NCI-H2107 treated with DMSO at 0.1 percent for 48 hours (cell line): ENCODE results near the gene GPRC5C.
"Not testable (repeated sequence)": the region's sequence is repeated elsewhere in the genome, so short reads cannot be mapped to it uniquely, and the experiment has no call there.

Source experiments
- DNase-seq: peaks from one replicate; lab custom pipeline; 2025; ENCODE audit not compliant: unreplicated experiment; lab: John Stamatoyannopoulos, UW

The GPRC5C gene

GRCh38 chr17:74471341-74471740 lies 39.5 kb downstream of the GPRC5C start:
- no peak for DNase-seq

DNA sequence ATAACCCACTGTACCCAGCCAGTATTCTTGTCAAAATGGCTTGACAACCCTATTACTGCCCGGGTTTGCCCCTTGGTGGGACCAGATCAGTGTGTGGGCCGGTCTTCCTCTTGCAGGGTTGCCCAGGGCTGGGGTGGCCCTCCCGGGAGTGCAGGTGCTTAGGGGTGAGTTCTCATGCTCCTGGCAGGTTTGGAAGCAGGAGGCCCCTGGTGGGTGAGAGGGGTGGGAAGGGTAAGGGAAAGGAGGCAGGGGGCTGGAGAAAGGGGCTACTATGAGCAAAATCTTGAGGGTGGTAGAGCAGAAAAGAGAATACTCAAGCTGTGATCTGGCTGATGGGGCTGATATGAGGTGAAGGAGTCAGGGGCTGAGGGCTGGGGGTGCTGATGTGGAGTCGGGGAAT lies 41.0 kb downstream of the GPRC5C start:
- DNase-seq = no peak

DNA sequence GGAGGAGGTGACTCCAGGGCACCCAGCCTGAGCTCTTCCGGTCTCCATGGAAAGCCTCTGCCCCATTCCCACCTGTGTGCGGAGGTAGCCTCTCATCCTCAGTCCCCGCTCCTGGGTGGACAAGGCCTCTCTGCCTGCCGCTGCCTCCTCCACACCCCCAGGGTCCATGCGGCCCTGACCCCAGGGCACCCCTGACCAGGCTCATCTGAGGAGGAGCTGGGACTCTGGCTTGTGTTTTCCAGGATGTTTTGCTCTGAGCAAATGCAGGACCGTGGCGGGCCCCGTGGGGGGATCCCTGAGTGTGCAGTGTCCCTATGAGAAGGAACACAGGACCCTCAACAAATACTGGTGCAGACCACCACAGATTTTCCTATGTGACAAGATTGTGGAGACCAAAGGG lies 41.4 kb downstream of the GPRC5C start:
- DNase-seq = no peak

DNA sequence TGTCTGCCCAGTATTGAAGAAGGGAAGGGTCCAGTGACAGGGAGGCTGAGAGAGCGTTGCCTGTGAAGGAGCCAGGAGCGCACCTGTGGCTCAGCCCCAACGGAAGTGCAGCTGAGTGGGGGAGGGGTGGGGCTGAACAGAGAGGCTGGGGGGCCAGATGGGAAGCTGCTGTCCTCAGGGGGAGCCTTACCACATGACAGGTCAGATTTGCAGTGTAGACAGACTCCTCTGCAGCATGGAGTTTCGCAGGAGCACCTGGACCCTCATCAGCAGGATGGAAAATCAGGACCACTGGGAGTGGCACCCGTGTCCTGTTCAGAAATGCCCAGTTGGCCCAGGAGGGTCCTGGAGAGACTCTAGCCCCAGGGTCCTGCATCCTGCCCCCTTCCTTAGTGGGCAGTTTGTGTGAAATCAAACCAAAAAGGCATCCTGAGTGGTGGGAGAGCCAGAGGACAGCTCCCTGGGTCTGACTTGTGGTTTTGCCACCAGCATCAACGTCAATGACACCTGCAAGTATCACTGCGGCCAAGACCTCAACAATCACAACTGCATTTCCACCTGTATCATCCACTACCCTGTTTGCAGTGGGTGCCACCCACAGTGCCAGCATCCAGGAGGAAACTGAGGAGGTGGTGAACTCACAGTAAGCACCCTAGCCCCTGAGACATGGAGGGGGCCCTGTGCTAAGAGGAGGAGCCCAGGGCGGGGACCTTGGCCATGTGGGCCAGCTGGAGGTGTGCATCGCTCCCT lies 42.3 kb downstream of the GPRC5C start:
- no peak for DNase-seq

DNA sequence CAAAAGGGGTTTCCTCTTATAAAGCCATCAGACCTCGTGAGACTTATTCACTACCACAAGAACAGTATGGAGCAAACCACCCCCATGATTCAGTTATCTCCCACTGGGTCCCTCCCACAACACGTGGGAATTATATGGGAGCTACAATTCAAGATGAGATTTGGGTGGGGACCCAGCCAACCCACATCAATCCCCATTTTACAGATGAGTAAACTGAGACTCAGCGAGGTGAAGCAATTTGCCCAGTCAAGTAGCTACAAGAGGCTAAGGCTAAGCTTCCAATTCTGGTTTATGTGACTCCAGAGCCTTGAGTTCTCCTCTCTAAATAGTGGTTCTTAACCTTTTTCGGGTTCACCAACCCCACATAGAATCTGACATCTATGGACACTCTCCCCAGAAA lies 43.3 kb downstream of the GPRC5C start:
- DNase-seq = no peak

DNA sequence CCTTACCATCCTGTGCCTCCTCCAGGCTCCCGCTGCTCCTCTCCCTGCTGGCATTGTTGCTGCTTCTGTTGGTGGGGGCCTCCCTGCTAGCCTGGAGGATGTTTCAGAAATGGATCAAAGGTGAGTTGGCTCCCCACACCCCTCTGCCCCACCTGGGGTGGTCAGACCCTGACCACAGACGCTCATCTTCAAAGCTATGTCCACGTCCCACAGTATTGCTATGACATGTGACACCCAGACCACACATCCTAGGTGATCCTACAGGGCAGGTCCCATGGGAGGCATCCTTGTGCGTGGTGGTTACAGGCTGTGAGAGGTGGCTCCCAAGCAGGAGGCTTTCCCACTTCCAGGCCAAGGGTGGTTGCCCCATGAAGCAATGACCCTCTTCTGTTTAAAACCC lies 45.5 kb downstream of the GPRC5C start:
- no peak for DNase-seq

DNA sequence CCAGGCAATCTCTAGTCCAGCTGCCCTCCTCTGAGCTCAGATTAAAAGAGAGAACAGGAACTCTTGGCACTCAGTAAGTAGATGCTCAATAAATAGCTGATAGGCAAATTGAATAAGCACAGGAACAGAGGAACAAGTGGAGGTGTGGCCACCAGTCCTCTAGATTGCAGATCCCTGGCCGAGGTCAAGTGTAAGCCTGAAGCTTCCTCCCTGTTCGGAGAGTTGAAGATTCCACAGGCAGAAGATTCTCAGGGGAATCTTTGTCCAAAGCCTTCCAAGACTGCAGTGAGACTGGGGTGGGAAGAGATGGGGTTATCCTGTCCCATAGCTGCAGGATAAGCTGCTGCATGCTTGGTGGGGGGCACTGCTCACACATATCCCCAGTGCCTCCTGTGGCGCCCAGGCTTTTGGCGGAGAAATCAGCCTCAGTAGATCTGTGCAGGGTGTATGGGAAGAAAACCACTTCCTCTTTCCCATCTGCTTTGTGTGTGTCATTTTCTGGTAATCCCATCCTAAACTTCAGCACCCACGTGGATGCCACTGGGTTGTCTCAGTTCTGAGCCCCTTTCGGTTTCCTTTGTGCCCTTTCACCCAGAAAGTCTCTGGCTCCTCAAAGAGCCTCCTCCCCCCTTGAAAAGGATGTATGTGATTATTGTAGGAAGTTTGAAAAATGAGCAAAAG lies 46.7 kb downstream of the GPRC5C start:
- no peak for DNase-seq

GRCh38 chr17:74480290-74480689 lies 48.4 kb downstream of the GPRC5C start:
- no peak for DNase-seq

GRCh38 chr17:74481621-74482020 lies 49.7 kb downstream of the GPRC5C start:
- DNase-seq = no peak

DNA sequence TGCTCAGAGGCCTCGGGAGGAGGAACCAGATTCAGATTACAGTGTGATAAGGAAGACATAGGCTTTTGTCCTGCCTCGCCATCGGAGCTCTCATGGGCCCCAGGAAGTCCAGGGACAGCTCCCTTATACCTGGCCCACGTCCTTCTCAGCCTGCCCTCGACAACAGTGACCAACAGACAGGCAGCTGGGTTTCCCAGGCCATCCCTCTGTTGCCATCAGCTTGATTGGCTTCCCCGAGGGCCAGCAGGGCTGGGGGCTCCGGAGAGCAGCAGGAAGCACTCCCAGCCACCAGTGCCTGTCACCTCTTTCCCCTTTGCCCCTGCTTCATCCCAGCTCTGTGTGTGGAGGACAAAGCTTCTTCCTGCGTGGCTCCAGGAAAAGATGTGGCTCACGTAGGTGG lies 52.2 kb downstream of the GPRC5C start:
- no peak for DNase-seq

GRCh38 chr17:74485022-74485743 lies 53.3 kb downstream of the GPRC5C start:
- no peak for DNase-seq

DNA sequence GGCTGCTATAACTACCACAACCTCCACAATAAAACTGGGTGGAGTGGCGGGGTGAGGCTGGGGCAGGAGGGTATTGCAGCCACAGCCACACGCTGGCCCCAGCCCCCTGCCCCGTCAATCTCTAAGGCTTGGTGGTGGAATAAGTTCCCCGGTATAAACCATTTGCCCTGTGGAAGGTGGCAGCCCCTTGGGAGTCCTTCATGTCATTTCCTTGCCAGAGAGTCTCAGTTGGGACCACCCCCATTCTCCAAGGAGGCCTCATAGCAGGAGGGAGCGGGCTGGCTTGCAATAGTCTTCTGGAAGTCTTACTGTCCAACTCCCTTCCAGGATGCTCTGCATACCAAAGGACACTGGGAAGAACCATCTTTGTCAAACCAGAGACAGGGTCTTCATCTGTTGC lies 54.0 kb downstream of the GPRC5C start:
- no peak for DNase-seq

- DNase-seq = not testable (repeated sequence)
These were observed 56.4 kb downstream of the GPRC5C start for GRCh38 chr17:74488276-74488675.

DNA sequence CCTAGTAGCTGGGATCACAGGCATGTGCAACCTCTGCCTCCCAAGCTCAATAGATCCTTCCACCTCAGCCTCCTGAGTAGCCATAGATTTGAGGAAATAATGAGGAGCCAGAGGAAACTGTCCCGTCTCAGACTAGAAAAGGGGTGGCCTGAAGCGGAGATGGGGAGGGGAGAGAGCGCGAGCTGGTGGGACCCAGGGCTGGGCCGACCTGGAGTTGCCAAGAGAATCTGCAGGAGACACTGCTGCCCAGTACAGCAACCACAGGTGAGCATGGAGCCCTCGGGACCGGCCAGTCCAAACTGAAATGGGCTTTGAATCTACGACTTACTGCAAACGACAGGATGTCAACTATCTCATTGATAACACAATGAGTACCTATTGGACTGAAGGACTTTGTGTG lies 58.8 kb downstream of the GPRC5C start:
- DNase-seq = no peak

DNA sequence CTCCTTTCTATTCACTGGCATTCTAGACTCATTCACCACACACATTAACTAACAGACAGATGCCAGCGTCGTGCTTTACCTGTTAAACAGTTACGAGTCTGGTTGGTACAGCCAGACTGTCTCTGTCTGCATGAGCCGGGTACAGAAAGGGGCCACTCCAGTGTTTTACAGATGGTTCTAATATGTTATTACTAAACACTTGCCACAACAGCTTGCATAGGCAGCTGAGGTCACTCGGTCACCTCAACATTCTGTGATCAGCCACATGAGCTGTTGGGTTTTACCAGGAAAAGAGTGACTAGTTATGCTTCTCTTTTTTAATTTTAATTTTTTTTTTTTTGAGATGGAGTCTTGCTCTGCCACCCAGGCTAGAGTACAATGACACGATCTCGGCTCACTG lies 59.7 kb downstream of the GPRC5C start:
- DNase-seq = no peak

GRCh38 chr17:74493331-74493833 lies 61.5 kb downstream of the GPRC5C start:
- DNase-seq = peak; percentile 17
